ENCODE data around the gene PPIP5K2. TPM values are rescaled to one million over a fixed set of nuclear protein-coding genes. Genes with fewer than 3 reads are reported as not detected.
"Not testable (repeated sequence)": the region's sequence is repeated elsewhere in the genome, so short reads cannot be mapped to it uniquely, and the experiment has no call there.

PPIP5K2 gene
- polyA plus RNA-seq, 1 experiment = 75.9 TPM

- DNase-seq (ENCODE audit: low read depth, low spot score) = peak; percentile 38
- no peak overlapping the region for H3K4me3 ChIP-seq (ENCODE audit: low read depth, low read length)
- H3K27ac ChIP-seq (ENCODE audit: low read depth, low read length) = no peak overlapping the region
- no peaks in the 10 kb centered on the region for H3K27me3 ChIP-seq (ENCODE audit: control insufficient read depth, insufficient read depth, low read length)
- H3K9me3 ChIP-seq (ENCODE audit: control insufficient read depth, insufficient read depth, low read length) = peaks cover 5% of the 10 kb centered on the region; the same call in 1 of the 2 replicates
- POLR2A ChIA-PET = no interaction called here
- peak; percentile 94 for TF ChIP-seq CTCF (IDR thresholded peaks at IDR 0.05; ENCODE audit: low read depth, low read length)
- CTCF ChIA-PET = interaction anchor here (0.6 to 3.7 kb wide), 42 partner anchors 8 to 602 kb away, joined by 3 to 42 read pairs (median 4); partner anchors contain the start of genes GIN1 and PPIP5K2
Observed at GRCh38 chr5:103139264-103139865, 19.3 kb downstream of the PPIP5K2 start.

GRCh38 chr5:103142132-103142531 is 22.0 kb downstream of the PPIP5K2 start:
- H3K4me3 ChIP-seq (ENCODE audit: low read depth, low read length); H3K27ac ChIP-seq (ENCODE audit: low read depth, low read length); POLR2A ChIA-PET; DNase-seq (ENCODE audit: low read depth, low spot score); H3K27me3 ChIP-seq (ENCODE audit: control insufficient read depth, insufficient read depth, low read length); CTCF ChIA-PET; H3K9me3 ChIP-seq (ENCODE audit: control insufficient read depth, insufficient read depth, low read length): not testable (repeated sequence)

- no peak for DNase-seq (ENCODE audit: low read depth, low spot score)
- ChIA-PET POLR2A (no interaction called here), CTCF (interaction anchor here (1.4 to 1.6 kb wide), 2 partner anchors 330 to 560 kb away, joined by 4 to 5 read pairs; no protein-coding TSS in a partner anchor)
- no peaks in the 10 kb centered on the region for H3K27me3 ChIP-seq (ENCODE audit: control insufficient read depth, insufficient read depth, low read length)
- TF ChIP-seq CTCF (IDR thresholded peaks at IDR 0.05; ENCODE audit: low read depth, low read length) = no peak
- peaks cover 5% of the 10 kb centered on the region; the same call in 1 of the 2 replicates for H3K9me3 ChIP-seq (ENCODE audit: control insufficient read depth, insufficient read depth, low read length)
- H3K4me3 ChIP-seq (ENCODE audit: low read depth, low read length) = no peak overlapping the region
- no peak overlapping the region for H3K27ac ChIP-seq (ENCODE audit: low read depth, low read length)
Observed at GRCh38 chr5:103145196-103145595, 25.1 kb downstream of the PPIP5K2 start.

- H3K27ac ChIP-seq (ENCODE audit: low read depth, low read length) = no peak overlapping the region
Observed at GRCh38 chr5:103148213-103148612, 28.1 kb downstream of the PPIP5K2 start.

GRCh38 chr5:103151156-103151555 is 31.1 kb downstream of the PPIP5K2 start:
- Histone ChIP-seq H3K27me3 (ENCODE audit: control insufficient read depth, insufficient read depth, low read length) (no peaks in the 10 kb centered on the region), H3K4me3 (ENCODE audit: low read depth, low read length) (no peak overlapping the region), H3K27ac (ENCODE audit: low read depth, low read length) (no peak overlapping the region), H3K9me3 (ENCODE audit: control insufficient read depth, insufficient read depth, low read length) (no peaks in the 10 kb centered on the region)
- no peak for DNase-seq (ENCODE audit: low read depth, low spot score)
- ChIA-PET POLR2A (no interaction called here), CTCF (no interaction called here)
- TF ChIP-seq CTCF (IDR thresholded peaks at IDR 0.05; ENCODE audit: low read depth, low read length) = no peak

More at GRCh38 chr5:103148213-103148612, 28.1 kb downstream of the PPIP5K2 start:
- no peak for DNase-seq (ENCODE audit: low read depth, low spot score)
- CTCF ChIA-PET = interaction anchor here (1.5 kb wide), 1 partner anchor 9 kb away, joined by 8 read pairs; no protein-coding TSS in a partner anchor
- TF ChIP-seq CTCF (IDR thresholded peaks at IDR 0.05; ENCODE audit: low read depth, low read length) = no peak
- POLR2A ChIA-PET = no interaction called here
- no peaks in the 10 kb centered on the region for H3K9me3 ChIP-seq (ENCODE audit: control insufficient read depth, insufficient read depth, low read length)
- H3K27me3 ChIP-seq (ENCODE audit: control insufficient read depth, insufficient read depth, low read length) = no peaks in the 10 kb centered on the region
- no peak overlapping the region for H3K4me3 ChIP-seq (ENCODE audit: low read depth, low read length)

All from AG04450 (cell line).